ENCODE measurements around the gene CDC25B.

Gene CDC25B

DNA sequence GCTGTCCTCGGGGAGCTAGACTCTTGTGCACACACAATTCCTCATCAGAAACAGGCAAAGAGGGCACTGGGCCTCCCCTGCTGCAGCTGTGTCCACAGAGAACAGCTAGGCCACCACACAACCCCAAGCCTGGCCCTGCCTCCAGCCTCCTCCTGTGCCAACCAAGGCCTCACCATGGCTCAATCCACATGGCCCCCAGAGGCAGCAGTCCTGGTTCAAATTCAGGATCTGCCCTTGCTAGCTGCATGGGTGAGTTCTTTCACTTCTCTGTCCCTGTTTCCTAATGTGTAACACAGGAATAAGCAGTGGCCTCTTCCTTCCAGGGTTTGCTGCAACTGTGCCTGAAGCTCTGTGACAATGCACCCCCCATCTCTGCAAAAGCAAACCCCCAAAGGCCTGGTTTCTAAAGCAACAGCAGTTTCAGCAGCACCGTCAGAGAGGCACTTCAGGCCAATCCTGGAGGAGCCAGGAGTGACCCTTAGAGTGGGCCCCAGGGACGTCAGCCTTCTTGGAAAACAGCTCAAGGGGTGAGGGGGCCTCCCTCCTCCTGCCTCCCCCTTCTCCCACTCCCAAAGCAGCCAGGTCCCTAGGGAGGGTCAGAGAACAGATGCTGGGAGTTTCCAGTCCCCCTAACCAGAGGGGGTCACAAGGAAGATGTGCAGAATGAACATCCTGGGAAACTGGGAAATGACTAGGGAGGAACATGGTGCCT is 30.8 kb upstream of the CDC25B start:
- DNase-seq, result no peak

GRCh38 chr20:3766422-3767109 is 29.5 kb upstream of the CDC25B start:
- DNase-seq, result no peak

DNA sequence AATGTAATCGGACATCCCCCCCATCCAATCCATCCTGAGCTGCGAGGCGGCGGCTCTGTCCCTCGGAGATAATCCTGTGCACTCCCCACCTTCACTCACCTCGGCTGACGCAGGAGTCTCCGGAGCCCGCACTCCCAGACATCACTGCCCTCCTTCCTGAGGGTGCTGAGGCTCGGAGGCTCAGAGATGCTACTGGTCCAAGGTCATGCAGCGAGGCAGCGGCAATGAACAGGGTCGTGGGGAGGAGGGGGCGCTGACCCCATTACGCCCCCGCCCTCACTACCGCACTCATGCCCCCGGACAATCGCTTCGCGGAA is 29.0 kb upstream of the CDC25B start:
- no peak for DNase-seq

GRCh38 chr20:3767427-3768341 is 28.4 kb upstream of the CDC25B start, which contains the start of gene ADISSP:
TSS of gene ADISSP (minus strand) at chr20:3767753. CDS start at chr20:3760100, 7,653 bp downstream.
- DNase-seq, result peak; percentile 97

DNA sequence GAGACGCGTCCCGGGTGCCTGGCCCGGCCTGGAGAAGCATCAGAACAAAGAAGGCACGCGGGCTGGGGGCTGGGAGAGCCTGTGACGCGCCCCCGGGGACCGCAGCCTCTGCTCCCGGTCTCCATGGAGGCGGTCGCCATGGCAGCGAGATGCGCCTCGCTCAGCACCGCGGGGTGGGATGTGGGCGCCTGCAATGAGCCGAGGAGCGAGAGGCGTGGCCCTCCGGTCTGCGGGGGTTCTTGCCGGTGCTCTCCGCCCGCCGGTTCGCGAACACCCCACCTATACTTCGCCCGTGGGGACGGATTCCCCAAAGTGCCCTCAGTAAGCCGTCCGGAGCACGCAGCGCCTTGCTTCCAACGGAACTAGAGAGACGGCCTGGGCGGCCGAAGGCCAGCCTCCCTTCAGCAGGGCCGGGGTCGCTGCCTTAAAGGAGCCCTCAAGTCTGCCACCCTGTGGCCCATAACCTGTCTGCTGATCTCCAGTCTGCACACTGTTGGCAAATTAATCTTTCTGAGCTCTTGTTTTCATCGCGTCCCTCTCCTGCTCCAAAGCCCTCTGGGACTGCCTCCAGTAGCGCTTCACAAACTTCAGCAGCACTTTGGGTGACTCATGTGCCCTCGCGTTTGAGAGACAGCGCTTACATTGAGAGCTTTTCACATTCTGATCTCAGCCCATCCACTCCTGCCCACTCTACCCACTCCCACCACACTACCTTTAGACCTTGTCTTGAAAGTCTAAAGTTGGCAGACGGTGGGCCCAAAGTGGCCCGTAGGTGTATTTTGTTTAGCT is 27.6 kb upstream of the CDC25B start:
- DNase-seq, result peak; percentile 46

- no peak for DNase-seq
These were observed 24.5 kb upstream of the CDC25B start for GRCh38 chr20:3771552-3772058.

GRCh38 chr20:3775457-3776108 is 20.5 kb upstream of the CDC25B start:
- DNase-seq, result no peak

GRCh38 chr20:3777381-3777715 is 18.8 kb upstream of the CDC25B start:
- no peak for DNase-seq

DNA sequence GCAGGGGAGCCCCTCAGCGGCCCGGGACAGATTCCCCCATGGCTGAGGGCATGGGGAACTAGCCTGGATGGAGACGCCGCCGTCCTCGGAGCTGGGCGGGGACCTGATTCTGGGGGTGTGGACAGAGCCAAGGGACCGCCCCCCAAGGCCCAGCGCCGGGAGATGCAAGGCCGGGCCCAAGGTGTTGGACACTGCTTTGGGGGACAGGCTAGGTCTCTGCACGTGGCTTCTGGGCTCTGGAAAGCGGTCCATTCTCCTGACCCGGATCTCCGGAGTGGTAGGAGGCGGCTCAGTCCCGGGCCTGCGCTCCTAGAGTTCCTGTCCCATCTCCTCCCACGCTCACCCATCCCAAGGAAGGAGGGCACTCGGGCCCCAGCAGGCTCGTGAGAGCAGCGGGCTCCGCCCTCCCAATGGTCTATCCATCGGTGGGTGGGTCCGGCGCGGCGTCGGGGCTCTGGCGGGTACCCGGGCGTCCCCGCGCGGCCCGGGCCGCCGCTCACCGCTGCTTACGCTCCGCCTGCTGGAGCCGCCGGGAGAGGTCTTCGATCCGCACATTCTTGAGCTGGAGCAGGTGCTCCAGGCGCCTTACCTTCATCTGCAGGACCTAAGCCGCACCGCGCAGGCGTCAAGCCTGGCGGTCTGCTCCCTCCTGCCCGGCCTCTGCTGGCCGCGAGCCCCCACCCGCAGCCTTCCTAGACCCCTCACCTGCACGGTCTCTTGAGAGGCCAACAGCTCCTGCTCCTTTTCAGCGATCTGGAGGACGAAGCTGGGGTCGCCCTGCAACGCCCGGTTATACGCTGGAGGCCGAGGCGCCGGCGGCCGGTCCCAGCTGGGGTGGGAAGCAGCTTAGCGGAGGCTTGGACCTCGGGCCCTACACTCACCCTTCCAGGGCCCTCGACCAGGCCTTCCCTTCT is 18.1 kb upstream of the CDC25B start:
- no peak for DNase-seq

GRCh38 chr20:3778976-3779375 is 17.1 kb upstream of the CDC25B start:
- no peak for DNase-seq

GRCh38 chr20:3781153-3781910 is 14.8 kb upstream of the CDC25B start, which contains the start of gene SPEF1:
TSS of gene SPEF1 (minus strand) at chr20:3781448. CDS start at chr20:3781287, 161 bp downstream.
- peak; percentile 86 for DNase-seq

DNA sequence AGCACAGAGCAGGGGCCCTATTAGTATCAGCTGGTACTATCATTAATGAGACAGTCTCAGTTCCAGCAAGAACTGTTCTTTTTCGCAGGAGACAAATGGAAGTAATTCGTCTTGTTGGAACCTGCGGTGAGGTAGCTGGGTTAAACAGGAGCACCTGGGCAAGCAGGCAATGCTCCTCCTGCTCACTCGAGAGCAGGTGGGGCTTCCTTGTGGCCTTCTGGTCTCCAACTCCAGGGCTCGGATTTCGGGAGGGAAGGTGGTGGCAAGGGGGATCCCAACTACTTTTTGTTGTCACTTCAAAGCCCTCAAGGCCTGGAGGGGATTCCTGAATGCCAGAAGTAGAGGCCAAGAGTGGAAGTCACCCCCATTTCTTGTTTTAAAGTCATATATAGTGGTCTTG is 13.5 kb upstream of the CDC25B start:
- no peak for DNase-seq

DNA sequence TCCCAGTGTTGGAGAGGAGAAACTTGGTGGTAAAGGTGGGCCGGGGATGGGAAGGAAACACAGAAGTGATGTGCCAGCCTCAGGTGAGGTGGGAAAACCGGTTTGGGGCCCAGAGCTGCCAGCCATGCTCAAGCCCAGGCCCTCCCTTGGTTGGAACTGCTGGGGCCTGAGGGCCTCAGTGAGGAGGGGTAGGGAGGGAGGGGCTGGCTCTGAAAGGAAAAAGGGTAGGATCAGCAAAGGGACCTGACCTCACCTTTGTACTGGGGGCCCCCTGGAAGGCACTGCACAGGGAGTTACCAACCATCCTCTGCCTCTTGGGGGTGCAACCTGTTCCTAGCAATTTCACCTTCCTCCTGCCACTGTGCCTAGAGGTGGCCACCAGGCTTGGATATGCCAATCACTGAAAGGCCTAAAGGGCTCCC is 13.0 kb upstream of the CDC25B start:
- DNase-seq, result no peak

- DNase-seq, result no peak
These were observed 12.5 kb upstream of the CDC25B start for GRCh38 chr20:3783511-3784195.

- DNase-seq, result no peak
These were observed 11.8 kb upstream of the CDC25B start for GRCh38 chr20:3784216-3784853.

DNA sequence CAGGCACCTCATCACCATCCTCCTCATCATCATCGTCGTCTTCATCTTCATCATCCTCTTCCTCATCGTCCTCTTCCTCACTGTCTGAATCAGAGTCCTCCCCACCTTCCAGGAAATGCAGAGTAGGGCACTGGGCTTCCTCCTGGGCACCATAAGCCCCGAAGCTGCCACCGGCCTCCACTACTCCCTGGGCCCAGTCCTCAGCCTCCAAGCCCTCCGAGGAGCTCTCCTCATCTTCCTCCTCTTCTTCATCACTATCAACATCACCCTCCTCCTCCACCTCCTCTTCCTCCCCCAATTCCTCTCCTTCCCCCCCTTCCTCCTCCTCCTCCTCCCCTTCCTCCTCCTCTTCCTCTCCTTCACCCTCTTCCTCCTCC is 11.3 kb upstream of the CDC25B start:
- DNase-seq, result no peak

DNA sequence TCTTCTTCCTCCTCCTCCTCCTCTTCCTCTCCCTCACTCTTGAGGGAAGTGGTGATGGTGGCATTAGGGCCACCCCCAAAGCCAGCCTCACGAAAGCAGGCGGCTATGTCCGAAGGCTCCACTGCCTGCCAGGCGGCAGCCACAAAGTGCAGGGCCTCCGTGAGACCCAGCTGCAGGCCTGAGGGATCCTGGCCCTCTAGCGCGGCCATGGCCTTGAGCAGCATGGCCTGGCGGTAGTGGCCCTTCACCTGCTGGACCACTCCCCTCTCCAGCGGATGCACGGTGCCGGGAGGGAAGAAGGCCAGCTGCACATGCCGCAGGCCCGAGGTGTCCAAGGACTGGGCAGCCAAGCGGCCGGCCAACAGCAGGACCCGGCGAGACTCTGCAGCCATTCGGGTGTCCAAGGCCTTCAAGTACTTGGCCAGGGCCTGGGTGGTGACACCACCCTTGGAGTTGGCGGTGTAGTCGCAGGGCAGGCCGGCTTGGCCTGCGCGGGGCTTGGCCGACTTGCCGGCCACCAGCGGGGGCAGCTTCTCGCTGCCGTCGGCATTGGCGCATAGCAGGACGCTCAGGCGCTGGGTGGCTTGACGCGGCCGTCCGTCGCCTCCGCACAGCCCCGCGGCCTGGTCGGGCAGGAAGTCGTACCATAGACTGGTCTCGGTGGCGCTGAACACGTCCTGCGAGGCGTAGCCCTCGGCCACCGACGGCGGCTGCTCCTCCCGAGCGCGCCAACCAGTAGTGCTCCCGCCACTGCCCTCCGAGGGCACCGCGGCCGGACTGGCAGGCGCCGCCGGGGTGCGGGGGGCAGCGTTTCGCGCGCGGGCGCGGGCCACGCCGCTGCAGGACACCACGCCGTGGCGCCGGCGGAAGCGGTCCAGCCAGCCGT is 10.6 kb upstream of the CDC25B start:
- no peak for DNase-seq

DNA sequence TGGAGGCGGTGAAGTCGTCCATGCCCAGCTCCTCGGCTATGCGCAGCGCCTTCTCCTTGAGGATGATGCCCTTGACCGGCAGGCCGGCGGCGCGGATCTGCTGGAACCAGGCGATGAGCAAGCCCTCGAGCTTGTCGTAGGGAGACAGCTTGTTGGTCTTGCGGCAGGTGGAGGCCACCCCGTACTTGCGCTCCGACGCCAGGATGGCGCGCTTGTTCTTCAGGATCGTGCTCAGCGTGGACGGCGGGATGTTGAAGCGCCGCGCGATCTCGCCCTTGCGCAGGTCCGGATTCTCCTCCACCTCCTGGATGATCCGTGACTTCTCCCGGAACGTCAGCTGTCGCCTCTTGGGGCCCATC is 10.0 kb upstream of the CDC25B start:
- DNase-seq, result peak; percentile 49

Measured in NCI-H774 (cell line).